Measurements from ENCODE around the gene YEATS2. TPM values are rescaled to one million over a fixed set of nuclear protein-coding genes. Genes with fewer than 3 reads are reported as not detected.

YEATS2 gene
- total RNA-seq, 1 donor from 2014 or later = 30.7 TPM

DNA sequence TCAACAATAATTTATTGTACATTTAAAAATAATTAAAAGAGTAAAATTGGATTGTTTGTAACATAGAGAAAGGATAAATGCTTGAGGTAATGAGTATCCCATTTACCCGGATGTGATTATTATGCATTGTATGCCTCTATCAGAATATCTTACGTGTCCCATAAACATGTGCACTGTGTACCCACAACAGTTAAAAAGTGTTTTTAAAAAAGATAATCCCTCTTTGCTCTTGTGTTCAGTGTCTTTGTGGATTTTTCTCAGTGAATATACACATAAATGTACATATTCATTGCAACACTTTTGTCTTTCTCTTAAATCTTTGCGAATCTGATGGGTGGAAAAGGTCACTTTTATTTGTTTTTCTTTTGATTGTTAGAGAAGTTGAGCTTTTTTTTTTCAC is 20.4 kb downstream of the YEATS2 start:
- no peak for ATAC-seq
- no peak for DNase-seq
- TF ChIP-seq, protein P1, sequence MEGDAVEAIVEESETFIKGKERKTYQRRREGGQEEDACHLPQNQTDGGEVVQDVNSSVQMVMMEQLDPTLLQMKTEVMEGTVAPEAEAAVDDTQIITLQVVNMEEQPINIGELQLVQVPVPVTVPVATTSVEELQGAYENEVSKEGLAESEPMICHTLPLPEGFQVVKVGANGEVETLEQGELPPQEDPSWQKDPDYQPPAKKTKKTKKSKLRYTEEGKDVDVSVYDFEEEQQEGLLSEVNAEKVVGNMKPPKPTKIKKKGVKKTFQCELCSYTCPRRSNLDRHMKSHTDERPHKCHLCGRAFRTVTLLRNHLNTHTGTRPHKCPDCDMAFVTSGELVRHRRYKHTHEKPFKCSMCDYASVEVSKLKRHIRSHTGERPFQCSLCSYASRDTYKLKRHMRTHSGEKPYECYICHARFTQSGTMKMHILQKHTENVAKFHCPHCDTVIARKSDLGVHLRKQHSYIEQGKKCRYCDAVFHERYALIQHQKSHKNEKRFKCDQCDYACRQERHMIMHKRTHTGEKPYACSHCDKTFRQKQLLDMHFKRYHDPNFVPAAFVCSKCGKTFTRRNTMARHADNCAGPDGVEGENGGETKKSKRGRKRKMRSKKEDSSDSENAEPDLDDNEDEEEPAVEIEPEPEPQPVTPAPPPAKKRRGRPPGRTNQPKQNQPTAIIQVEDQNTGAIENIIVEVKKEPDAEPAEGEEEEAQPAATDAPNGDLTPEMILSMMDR (IDR thresholded peaks at IDR 0.05) = no peak
- Histone ChIP-seq H3K36me3 (peaks cover 68% of the 10 kb centered on the region), H3K27me3 (no peaks in the 10 kb centered on the region), H3K4me3 (no peak overlapping the region), H3K27ac (no peak overlapping the region), H3K9me3 (no peaks in the 10 kb centered on the region), H3K4me1 (no peaks in the 10 kb centered on the region)
- intact Hi-C loops (cut with DNase I) = no loop called here

DNA sequence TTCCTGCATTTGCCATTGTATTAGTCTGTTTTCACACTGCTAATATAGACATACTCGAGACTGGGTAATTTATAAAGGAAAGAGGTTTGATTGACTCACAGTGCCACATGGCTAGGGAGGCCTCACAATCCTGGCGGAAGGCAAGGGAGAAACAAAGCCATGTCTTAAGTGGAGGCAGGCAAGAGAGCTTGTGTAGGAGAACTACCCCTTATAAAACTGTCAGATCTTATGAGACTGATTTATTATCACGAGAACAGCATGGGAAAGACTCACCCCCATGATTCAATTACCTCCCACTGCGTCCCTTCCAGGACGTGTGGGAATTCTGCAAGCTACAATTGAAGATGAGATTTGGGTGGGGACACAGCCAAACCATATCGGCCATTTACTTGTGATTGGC is 27.8 kb downstream of the YEATS2 start:
- ATAC-seq (no peak), DNase-seq (no peak)
- H3K9me3 ChIP-seq = no peaks in the 10 kb centered on the region
- H3K27ac ChIP-seq = no peak overlapping the region
- intact Hi-C loops (cut with DNase I) = no loop called here
- no peak overlapping the region for H3K4me3 ChIP-seq
- no peaks in the 10 kb centered on the region for H3K4me1 ChIP-seq
- no peaks in the 10 kb centered on the region for H3K27me3 ChIP-seq
- TF ChIP-seq, protein P1 (IDR thresholded peaks at IDR 0.05) = no peak
- peaks cover 98% of the 10 kb centered on the region for H3K36me3 ChIP-seq

DNA sequence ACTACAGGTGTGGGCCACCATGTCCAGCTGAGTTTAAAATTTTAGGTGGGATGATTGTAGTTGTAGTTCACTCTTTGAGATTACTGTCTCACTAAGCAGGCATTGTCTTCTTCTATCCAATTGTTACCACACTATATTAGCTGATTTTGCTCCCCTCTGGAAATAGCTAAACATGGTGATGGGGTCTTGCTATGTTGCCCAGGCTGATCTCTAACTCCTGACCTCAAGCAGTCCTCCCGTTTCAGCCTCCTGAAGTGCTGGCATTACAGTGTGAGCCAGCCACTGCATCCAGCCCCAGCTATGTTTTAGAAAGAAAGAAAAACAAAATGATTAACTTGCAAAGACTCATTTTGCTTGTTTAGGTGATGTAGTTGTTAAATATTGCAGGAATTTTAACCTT is 30.6 kb downstream of the YEATS2 start:
- intact Hi-C loops (cut with DNase I) = no loop called here
- DNase-seq = no peak
- H3K4me3 ChIP-seq = no peak overlapping the region
- H3K4me1 ChIP-seq = no peaks in the 10 kb centered on the region
- H3K27me3 ChIP-seq = no peaks in the 10 kb centered on the region
- no peaks in the 10 kb centered on the region for H3K9me3 ChIP-seq
- ATAC-seq = no peak
- no peak overlapping the region for H3K27ac ChIP-seq
- H3K36me3 ChIP-seq = peaks cover 96% of the 10 kb centered on the region
- TF ChIP-seq, protein P1 (IDR thresholded peaks at IDR 0.05) = no peak

DNA sequence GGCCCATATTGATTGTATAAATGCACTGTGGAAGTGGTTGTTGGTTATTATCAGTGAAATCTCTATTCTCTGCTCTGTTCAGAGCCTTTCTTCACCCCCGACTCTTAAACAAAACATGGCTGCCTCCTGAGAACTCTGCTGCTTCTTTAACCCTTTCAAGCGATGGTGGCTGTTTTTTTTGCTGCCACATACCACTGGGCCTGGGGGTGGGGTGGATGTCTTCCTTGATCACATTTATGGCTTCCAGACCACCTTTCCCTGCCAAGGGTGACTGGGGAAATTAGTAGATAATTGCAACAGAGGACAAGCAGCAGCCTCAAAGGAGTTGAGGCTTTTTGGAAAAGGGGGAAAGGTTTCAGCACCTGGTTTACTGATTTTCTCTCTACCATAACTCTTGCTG is 32.8 kb downstream of the YEATS2 start:
- TF ChIP-seq, protein P1 (IDR thresholded peaks at IDR 0.05) = no peak
- Histone ChIP-seq H3K27ac (no peak overlapping the region), H3K9me3 (no peaks in the 10 kb centered on the region), H3K4me3 (no peak overlapping the region), H3K4me1 (peaks cover 3% of the 10 kb centered on the region), H3K27me3 (no peaks in the 10 kb centered on the region), H3K36me3 (peaks cover 87% of the 10 kb centered on the region)
- no peak for ATAC-seq
- intact Hi-C loops (cut with DNase I) = no loop called here
- no peak for DNase-seq

DNA sequence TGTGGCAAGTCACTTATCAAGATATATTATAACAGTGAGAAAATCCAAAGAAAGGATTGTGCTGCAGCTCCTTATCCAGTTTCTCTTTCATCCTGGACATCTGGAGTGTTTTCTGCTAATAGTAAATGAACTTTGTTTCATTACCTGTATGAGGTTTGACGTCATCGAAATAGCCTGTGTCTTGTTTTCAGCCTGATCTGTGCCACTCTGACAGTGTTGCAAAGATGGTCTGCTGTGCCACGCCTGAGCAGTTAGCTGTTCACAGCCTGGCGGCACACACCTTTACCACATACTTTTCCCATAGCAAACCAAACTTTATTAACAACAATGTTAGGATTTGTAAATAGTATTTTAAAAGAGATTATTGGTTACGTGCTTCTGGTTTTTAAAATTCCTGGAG is 34.0 kb downstream of the YEATS2 start:
- H3K27ac ChIP-seq = no peak overlapping the region
- peaks cover 85% of the 10 kb centered on the region for H3K36me3 ChIP-seq
- H3K4me1 ChIP-seq = peaks cover 3% of the 10 kb centered on the region
- DNase-seq = no peak
- no peak for ATAC-seq
- intact Hi-C loops (cut with DNase I) = no loop called here
- no peak overlapping the region for H3K4me3 ChIP-seq
- H3K9me3 ChIP-seq = no peaks in the 10 kb centered on the region
- no peaks in the 10 kb centered on the region for H3K27me3 ChIP-seq
- TF ChIP-seq, protein P1 (IDR thresholded peaks at IDR 0.05) = no peak

DNA sequence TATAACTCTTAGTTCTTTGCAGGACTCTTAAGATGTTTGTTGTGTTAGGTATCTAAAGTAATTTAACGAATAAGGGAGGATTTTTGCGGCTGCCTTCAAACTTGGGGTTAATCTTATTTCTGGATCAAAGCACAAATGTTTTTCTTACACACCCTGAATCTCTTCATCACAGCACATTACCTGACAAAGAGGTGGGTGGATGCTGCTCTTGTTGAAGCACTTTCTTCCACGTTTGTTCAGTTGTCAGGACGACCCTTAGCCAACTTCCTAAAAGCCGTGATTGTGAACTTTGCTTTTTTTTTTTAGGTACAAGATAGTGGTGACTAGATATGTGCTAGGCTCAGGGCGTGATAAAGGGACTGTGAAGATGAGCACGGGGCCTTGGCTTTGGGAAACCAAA is 36.0 kb downstream of the YEATS2 start:
- Histone ChIP-seq H3K27ac (no peak overlapping the region), H3K36me3 (peaks cover 81% of the 10 kb centered on the region), H3K27me3 (no peaks in the 10 kb centered on the region), H3K9me3 (no peaks in the 10 kb centered on the region), H3K4me3 (no peak overlapping the region), H3K4me1 (peaks cover 3% of the 10 kb centered on the region)
- DNase-seq (no peak), ATAC-seq (no peak)
- intact Hi-C loops (cut with DNase I) = no loop called here
- TF ChIP-seq, protein P1 (IDR thresholded peaks at IDR 0.05) = no peak
